Central memory CD8-positive, alpha-beta T cell (primary cell): ENCODE data around the gene JAK2.
"Not testable (repeated sequence)": the region's sequence is repeated elsewhere in the genome, so short reads cannot be mapped to it uniquely, and the experiment has no call there.

Source experiments
- ATAC-seq: fragments of 150-1000 bp; cut with Tn5 transposase; replicated peaks from 2 replicates; pipeline ENCODE4 v1.10.0; 2022; ENCODE audit warnings: mild to moderate bottlenecking, moderate FRiP score, moderate number of reproducible peaks; ENCODE audit not compliant: poor library complexity, severe bottlenecking; ENCODE audit errors: extremely low read depth
- DNase-seq, 2 donors: peaks; one replicate each; pipeline ENCODE4 v3.0.0; 2021; ENCODE audit warnings: low spot score in 2 of 2
- H3K27ac Mint-ChIP-seq: one replicate; pipeline ENCODE4 v1.8.0; 2022; ENCODE audit warnings: low read depth, mild to moderate bottlenecking, moderate library complexity, mixed read lengths
- H3K27me3 Mint-ChIP-seq: one replicate; pipeline ENCODE4 v1.8.0; 2022; ENCODE audit warnings: mixed read lengths
- H3K36me3 Mint-ChIP-seq: one replicate; pipeline ENCODE4 v1.8.0; 2022; ENCODE audit warnings: mild to moderate bottlenecking, moderate library complexity, mixed read lengths; ENCODE audit not compliant: insufficient read depth
- H3K4me1 Mint-ChIP-seq: one replicate; pipeline ENCODE4 v1.8.0; 2022; ENCODE audit warnings: mixed read lengths
- H3K4me3 Mint-ChIP-seq: one replicate; pipeline ENCODE4 v1.8.0; 2022; ENCODE audit warnings: mild to moderate bottlenecking, moderate library complexity, mixed read lengths
- H3K9me3 Mint-ChIP-seq: one replicate; pipeline ENCODE4 v1.8.0; 2022; ENCODE audit warnings: mixed read lengths

The JAK2 gene

GRCh38 chr9:5089737-5090136, 104.7 kb downstream of the JAK2 start:
- H3K27ac Mint-ChIP-seq: no peak overlapping the region
- DNase-seq (no peak), ATAC-seq (no peak)
- no peak overlapping the region for H3K4me3 Mint-ChIP-seq
- H3K27me3 Mint-ChIP-seq: no peaks in the 10 kb centered on the region
- no peaks in the 10 kb centered on the region for H3K4me1 Mint-ChIP-seq
- peaks cover 14% of the 10 kb centered on the region for H3K36me3 Mint-ChIP-seq
- no peaks in the 10 kb centered on the region for H3K9me3 Mint-ChIP-seq

GRCh38 chr9:5095795-5096194, 110.7 kb downstream of the JAK2 start:
- Mint-ChIP-seq H3K9me3 (no peaks in the 10 kb centered on the region), H3K36me3 (no peaks in the 10 kb centered on the region), H3K27me3 (no peaks in the 10 kb centered on the region), H3K4me1 (no peaks in the 10 kb centered on the region), H3K27ac (no peak overlapping the region), H3K4me3 (no peak overlapping the region)
- ATAC-seq (no peak), DNase-seq (no peak)

GRCh38 chr9:5099466-5099865, 114.4 kb downstream of the JAK2 start:
- H3K9me3 Mint-ChIP-seq: peaks cover 12% of the 10 kb centered on the region
- no peaks in the 10 kb centered on the region for H3K4me1 Mint-ChIP-seq
- ATAC-seq: no peak
- H3K27me3 Mint-ChIP-seq: no peaks in the 10 kb centered on the region
- no peak overlapping the region for H3K27ac Mint-ChIP-seq
- H3K4me3 Mint-ChIP-seq: no peak overlapping the region
- DNase-seq: no peak
- H3K36me3 Mint-ChIP-seq: peaks cover 9% of the 10 kb centered on the region

- ATAC-seq, H3K27me3 Mint-ChIP-seq, DNase-seq, H3K4me1 Mint-ChIP-seq, H3K27ac Mint-ChIP-seq, H3K4me3 Mint-ChIP-seq, H3K36me3 Mint-ChIP-seq: not testable (repeated sequence)
- H3K9me3 Mint-ChIP-seq: peaks cover 12% of the 10 kb centered on the region
Observed at GRCh38 chr9:5101127-5101526, 116.1 kb downstream of the JAK2 start.

GRCh38 chr9:5106517-5106916, 121.4 kb downstream of the JAK2 start:
- H3K36me3 Mint-ChIP-seq, H3K4me3 Mint-ChIP-seq, DNase-seq, ATAC-seq, H3K27me3 Mint-ChIP-seq, H3K27ac Mint-ChIP-seq, H3K4me1 Mint-ChIP-seq: not testable (repeated sequence)
- H3K9me3 Mint-ChIP-seq: peaks cover 12% of the 10 kb centered on the region

GRCh38 chr9:5110867-5111681, 126.0 kb downstream of the JAK2 start:
- DNase-seq (no peak), ATAC-seq (no peak)
- no peak overlapping the region for H3K4me3 Mint-ChIP-seq
- H3K27ac Mint-ChIP-seq: no peak overlapping the region
- H3K27me3 Mint-ChIP-seq: no peaks in the 10 kb centered on the region
- no peaks in the 10 kb centered on the region for H3K9me3 Mint-ChIP-seq
- no peaks in the 10 kb centered on the region for H3K4me1 Mint-ChIP-seq
- H3K36me3 Mint-ChIP-seq: no peaks in the 10 kb centered on the region

- no peak overlapping the region for H3K27ac Mint-ChIP-seq
- peaks cover 2% of the 10 kb centered on the region for H3K36me3 Mint-ChIP-seq
- no peak overlapping the region for H3K4me3 Mint-ChIP-seq
- no peaks in the 10 kb centered on the region for H3K9me3 Mint-ChIP-seq
- ATAC-seq: no peak
- DNase-seq: no peak
- H3K4me1 Mint-ChIP-seq: no peaks in the 10 kb centered on the region
- no peaks in the 10 kb centered on the region for H3K27me3 Mint-ChIP-seq
Observed at GRCh38 chr9:5111696-5112095, 126.6 kb downstream of the JAK2 start.

- Mint-ChIP-seq H3K4me1 (no peaks in the 10 kb centered on the region), H3K27me3 (no peaks in the 10 kb centered on the region), H3K4me3 (no peak overlapping the region), H3K27ac (no peak overlapping the region), H3K36me3 (peaks cover 5% of the 10 kb centered on the region), H3K9me3 (no peaks in the 10 kb centered on the region)
- no peak for ATAC-seq
- DNase-seq: no peak
Observed at GRCh38 chr9:5112109-5112592, 127.1 kb downstream of the JAK2 start.

GRCh38 chr9:5112646-5113045, 127.6 kb downstream of the JAK2 start:
- no peak overlapping the region for H3K4me3 Mint-ChIP-seq
- ATAC-seq: no peak
- H3K9me3 Mint-ChIP-seq: no peaks in the 10 kb centered on the region
- no peak overlapping the region for H3K27ac Mint-ChIP-seq
- no peak for DNase-seq
- H3K27me3 Mint-ChIP-seq: no peaks in the 10 kb centered on the region
- H3K36me3 Mint-ChIP-seq: peaks cover 5% of the 10 kb centered on the region
- no peaks in the 10 kb centered on the region for H3K4me1 Mint-ChIP-seq

GRCh38 chr9:5113523-5113922, 128.5 kb downstream of the JAK2 start:
- no peak for DNase-seq
- peaks cover 6% of the 10 kb centered on the region for H3K36me3 Mint-ChIP-seq
- no peaks in the 10 kb centered on the region for H3K27me3 Mint-ChIP-seq
- no peak overlapping the region for H3K4me3 Mint-ChIP-seq
- ATAC-seq: no peak
- no peaks in the 10 kb centered on the region for H3K4me1 Mint-ChIP-seq
- H3K27ac Mint-ChIP-seq: no peak overlapping the region
- H3K9me3 Mint-ChIP-seq: no peaks in the 10 kb centered on the region

GRCh38 chr9:5113994-5114748, 129.1 kb downstream of the JAK2 start:
- H3K4me3 Mint-ChIP-seq: no peak overlapping the region
- no peak for ATAC-seq
- no peak overlapping the region for H3K27ac Mint-ChIP-seq
- H3K27me3 Mint-ChIP-seq: no peaks in the 10 kb centered on the region
- H3K36me3 Mint-ChIP-seq: peaks cover 6% of the 10 kb centered on the region
- H3K4me1 Mint-ChIP-seq: no peaks in the 10 kb centered on the region
- DNase-seq: no peak
- no peaks in the 10 kb centered on the region for H3K9me3 Mint-ChIP-seq

- no peaks in the 10 kb centered on the region for H3K27me3 Mint-ChIP-seq
- peaks cover 15% of the 10 kb centered on the region for H3K36me3 Mint-ChIP-seq
- ATAC-seq (no peak), DNase-seq (no peak)
- no peaks in the 10 kb centered on the region for H3K9me3 Mint-ChIP-seq
- no peak overlapping the region for H3K27ac Mint-ChIP-seq
- peaks cover 6% of the 10 kb centered on the region for H3K4me1 Mint-ChIP-seq
- H3K4me3 Mint-ChIP-seq: no peak overlapping the region
Observed at GRCh38 chr9:5122116-5122515, 137.0 kb downstream of the JAK2 start.

GRCh38 chr9:5122516-5122915, 137.4 kb downstream of the JAK2 start:
- ATAC-seq (no peak), DNase-seq (no peak)
- H3K4me3 Mint-ChIP-seq: no peak overlapping the region
- no peaks in the 10 kb centered on the region for H3K27me3 Mint-ChIP-seq
- no peak overlapping the region for H3K27ac Mint-ChIP-seq
- peaks cover 15% of the 10 kb centered on the region for H3K36me3 Mint-ChIP-seq
- peaks cover 6% of the 10 kb centered on the region for H3K4me1 Mint-ChIP-seq
- H3K9me3 Mint-ChIP-seq: no peaks in the 10 kb centered on the region
